ENCODE results near the gene RNF144A. TPM values are rescaled to one million over a fixed set of nuclear protein-coding genes. Genes with fewer than 3 reads are reported as not detected.

The RNF144A gene
- total RNA-seq, 1 donor, result 4.3 TPM

DNA sequence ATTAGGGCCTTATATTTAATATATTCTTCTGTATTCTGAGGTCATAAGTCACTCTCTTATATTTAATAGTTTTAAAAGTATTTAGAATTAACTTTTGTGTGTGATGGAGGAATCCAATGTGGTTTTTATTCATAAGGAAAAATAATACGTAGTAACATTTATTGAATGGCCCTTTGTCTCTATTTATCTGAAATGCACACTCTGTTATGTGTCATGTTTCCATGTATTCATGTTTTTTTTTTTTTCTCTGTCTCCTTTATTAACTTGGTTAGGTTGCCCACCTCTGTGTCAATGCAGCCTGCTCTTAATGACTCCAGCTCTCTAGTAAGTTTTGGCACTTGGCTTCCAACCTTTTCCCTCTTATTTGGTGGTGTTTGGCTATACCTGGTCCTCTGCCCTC is 33.8 kb downstream of the RNF144A start:
- TF ChIP-seq CTCF (IDR thresholded peaks at IDR 0.05; ENCODE audit: insufficient read depth, low read depth, low read length), result no peak
- H3K4me3 ChIP-seq (ENCODE audit: low read depth, low read length), result no peak overlapping the region
- DNase-seq (ENCODE audit: low read depth), result no peak

- H3K4me3 ChIP-seq (ENCODE audit: low read depth, low read length), result no peak overlapping the region
- DNase-seq (ENCODE audit: low read depth), result peak; percentile 49
- TF ChIP-seq CTCF (IDR thresholded peaks at IDR 0.05; ENCODE audit: insufficient read depth, low read depth, low read length), result no peak
Observed at GRCh38 chr2:6952101-6952500, 34.9 kb downstream of the RNF144A start.

- DNase-seq (ENCODE audit: low read depth), result no peak
- no peak overlapping the region for H3K4me3 ChIP-seq (ENCODE audit: low read depth, low read length)
- TF ChIP-seq CTCF (IDR thresholded peaks at IDR 0.05; ENCODE audit: insufficient read depth, low read depth, low read length), result no peak
Observed at GRCh38 chr2:6954586-6954985, 37.4 kb downstream of the RNF144A start.

DNA sequence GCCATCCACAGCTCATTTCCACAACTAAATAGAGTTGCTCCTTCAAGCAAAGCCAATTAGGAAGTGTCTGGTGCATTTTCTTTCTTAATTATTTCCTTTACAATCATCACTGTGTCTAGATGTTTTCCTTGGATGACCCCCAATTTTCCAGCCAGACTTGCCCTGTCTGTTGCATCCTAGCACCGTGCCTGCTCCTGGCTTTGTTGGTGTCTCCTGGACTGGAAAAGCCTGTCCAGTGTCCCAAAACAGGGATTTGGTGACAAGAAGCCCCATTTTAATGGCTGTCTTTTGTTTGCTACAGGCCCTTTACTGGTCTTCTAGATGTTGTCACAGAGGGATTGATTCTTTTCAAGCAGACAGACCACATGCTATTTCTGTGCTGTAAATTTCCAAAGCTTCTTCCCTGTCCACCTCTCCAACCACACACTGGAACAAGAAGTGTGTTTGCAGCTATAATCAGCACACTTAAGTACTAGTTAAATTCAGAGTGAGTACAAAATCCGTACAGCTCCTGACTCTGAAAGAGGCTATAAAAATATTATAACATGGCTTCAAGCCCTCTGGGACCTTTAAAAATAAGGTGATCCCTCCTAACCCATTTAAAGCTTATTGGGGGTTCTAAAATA is 38.4 kb downstream of the RNF144A start:
- H3K4me3 ChIP-seq (ENCODE audit: low read depth, low read length), result no peak overlapping the region
- no peak for TF ChIP-seq CTCF (IDR thresholded peaks at IDR 0.05; ENCODE audit: insufficient read depth, low read depth, low read length)
- DNase-seq (ENCODE audit: low read depth), result no peak

DNA sequence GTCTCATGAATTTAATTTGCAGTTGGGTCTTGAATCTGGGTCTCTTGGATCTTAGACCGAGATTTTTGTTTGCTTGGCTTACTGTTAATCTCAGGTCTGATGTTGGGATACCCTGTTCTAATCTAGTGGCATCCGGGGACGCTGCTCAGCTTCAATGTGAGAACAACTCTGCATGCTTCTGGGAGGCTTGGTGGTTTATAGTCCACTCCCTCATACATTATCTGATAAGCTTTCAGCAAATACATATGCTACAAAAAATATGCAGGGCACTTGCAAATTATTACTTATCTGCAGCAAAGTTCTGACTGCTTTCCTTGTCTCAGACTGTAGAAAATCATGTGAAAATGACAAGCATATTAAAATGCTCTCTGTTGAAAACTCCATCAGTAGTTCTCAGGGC is 39.4 kb downstream of the RNF144A start:
- DNase-seq (ENCODE audit: low read depth), result no peak
- no peak for TF ChIP-seq CTCF (IDR thresholded peaks at IDR 0.05; ENCODE audit: insufficient read depth, low read depth, low read length)
- no peak overlapping the region for H3K4me3 ChIP-seq (ENCODE audit: low read depth, low read length)

- H3K4me3 ChIP-seq (ENCODE audit: low read depth, low read length), result no peak overlapping the region
- no peak for TF ChIP-seq CTCF (IDR thresholded peaks at IDR 0.05; ENCODE audit: insufficient read depth, low read depth, low read length)
- no peak for DNase-seq (ENCODE audit: low read depth)
Observed at GRCh38 chr2:6957031-6957714, 40.0 kb downstream of the RNF144A start.

All from fibroblast of villous mesenchyme (primary cell).